Measurements from ENCODE around the gene PPM1A.
A peak's percentile ranks its signal among the peaks of the same experiment; 100 is the strongest.
"Not testable (repeated sequence)": the region's sequence is repeated elsewhere in the genome, so short reads cannot be mapped to it uniquely, and the experiment has no call there.

Gene PPM1A

DNA sequence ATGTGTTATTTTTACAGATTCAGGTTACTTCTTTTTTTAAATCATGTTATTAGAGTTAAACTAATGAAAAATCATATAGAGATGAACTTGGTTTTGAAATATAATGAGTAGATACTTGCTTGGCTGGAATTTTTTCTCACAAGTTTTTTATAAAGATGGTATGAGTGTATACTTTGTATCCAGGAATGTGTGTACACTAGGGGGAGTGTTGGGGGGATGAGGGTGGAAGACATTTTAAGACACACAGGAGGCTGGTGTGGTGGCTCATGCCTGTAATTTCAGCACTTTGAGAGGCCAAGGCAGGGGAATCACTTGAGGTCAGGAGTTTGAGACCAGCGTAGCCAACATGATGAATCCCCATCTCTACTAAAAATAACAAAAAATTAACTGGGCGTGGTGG is 23.2 kb downstream of the PPM1A start:
- no peak for DNase-seq

DNA sequence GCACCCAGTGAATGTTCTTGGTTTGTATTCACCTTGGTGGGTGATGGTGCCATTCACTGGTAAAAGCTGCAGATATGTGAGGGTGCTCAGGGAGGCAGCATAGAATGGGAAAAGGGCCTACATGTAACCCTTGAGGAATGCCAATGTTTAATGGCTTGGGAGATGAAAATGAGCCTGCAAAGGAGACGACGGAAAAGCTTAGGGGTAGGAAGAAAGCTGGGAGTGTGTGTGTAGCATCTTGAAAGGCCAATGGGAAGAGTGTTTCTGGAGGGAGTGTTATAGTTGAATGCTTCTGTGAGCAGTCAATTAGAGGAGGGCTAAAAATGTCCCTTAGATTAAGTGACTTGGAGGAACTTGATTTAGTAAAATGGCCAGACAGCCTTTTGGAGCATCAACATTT is 24.9 kb downstream of the PPM1A start:
- no peak for DNase-seq

DNA sequence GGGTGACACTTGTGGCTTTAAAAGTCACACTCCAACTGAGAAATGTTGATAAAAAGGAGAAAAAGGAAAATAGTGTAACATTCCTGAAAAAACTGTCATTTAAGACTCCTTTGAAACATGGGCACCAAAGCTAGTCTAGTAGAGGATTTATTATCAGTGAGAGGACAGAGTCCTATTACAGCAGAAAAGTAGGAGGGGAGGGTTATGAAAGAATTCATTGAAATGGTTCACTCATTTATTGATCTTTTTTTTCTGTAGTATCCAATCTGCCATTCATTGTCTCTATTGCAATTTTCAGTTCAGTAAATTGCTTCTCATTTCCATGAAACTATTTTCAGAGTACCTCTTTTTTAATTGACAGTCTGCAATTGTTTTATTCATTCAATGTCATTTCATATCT is 25.4 kb downstream of the PPM1A start:
- DNase-seq, result no peak

DNA sequence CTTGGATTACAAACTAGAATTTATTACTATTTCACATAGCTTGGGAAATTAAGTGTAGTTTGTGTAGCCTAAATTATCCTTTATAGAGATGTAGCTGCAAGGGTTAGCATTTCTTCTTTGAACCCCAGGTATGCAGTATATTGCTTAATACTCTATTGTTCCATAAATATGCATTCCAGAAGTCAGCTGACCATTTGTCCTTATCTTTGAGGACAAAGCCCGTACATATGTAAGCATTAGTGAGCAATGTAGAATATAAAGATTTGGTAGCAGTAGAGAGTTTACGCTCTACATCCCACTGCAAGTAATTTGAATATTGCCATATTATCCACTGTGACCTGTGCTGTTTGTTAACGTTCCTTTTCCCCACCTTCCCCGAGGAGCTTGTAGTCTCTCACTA is 26.9 kb downstream of the PPM1A start:
- DNase-seq, result no peak

DNA sequence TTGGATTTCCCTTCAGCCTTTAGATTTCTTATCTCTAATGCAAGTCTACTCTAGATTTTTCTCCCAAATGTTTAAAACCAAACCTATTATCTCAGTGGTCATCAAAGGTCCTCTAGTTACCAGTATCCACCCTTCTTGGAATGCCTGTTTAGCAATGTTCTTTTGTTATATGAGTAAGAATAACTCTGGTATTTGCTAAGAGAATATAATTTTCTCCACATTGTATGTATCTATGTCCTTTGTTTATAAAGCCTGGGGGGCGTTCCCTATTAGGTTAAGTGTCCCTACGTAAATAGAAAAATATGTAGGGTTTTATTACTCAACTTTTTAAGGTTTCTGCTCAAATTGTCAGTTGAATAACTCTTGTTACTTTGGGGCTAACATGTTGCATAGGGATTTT is 27.3 kb downstream of the PPM1A start:
- no peak for DNase-seq

DNA sequence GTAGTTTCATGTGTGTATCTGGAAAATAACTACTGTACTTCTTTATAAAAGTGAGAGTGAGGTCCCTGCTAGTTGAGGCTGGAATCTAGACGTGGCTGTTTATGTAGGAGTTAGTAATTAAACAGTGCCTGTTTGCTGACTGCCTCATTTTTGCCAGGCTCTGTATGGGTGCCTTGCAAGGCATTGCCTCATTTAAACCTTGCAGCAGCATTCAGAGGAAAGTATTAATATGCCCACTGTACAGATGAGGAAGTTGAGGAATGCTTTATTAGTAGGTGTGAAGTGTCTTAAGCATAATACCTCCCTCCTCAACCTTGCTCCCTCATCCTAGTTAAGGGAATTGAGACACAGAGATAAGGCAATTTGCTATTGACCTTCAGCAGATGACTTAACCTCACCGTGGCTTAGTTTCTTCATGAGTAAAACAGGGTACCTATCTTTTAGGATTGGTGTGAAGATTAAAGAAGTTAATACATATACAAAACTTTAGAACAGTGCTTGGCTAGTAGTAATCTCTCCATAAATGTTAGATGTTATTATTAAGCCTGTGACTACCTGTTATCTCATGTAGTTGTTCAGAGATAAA is 28.7 kb downstream of the PPM1A start:
- DNase-seq, result no peak

DNA sequence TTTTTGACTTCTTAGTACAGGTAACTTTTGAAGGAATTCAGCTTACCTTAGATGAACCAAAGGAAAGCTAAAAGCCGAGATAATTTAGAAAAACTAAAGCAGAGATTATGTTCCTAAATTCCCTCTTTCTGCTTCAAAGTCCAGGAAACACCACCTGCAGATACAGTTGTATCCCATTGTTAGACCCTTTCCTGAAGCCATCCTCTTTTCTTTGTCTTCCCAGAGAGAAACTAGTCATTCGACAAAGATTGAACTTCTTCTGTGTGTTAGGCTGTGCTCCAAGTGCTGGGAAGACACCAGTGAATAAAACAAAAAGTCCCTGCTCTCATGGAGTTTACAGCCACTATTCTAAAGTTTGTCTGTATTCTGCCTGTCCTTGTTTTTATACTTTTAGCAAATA is 29.3 kb downstream of the PPM1A start:
- no peak for DNase-seq

DNA sequence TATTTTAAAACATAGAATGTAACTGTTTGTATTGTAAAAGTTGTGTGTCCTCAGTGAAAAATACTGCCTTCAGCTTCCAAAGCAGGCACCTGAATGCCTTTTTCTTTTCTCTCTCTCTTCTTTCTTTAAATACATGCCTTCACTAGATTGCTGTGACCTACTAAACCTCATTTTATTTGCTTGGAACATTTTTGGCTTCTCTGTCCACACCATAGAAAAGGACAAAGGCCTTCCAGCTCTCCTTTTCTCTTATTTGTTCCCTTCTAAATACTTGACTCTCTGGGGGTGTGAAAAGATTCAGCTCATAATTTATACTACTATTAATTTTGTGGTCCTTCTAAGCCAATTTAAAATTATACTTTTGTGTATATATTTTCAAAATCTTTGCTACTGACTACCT is 38.4 kb downstream of the PPM1A start:
- no peak for DNase-seq

DNA sequence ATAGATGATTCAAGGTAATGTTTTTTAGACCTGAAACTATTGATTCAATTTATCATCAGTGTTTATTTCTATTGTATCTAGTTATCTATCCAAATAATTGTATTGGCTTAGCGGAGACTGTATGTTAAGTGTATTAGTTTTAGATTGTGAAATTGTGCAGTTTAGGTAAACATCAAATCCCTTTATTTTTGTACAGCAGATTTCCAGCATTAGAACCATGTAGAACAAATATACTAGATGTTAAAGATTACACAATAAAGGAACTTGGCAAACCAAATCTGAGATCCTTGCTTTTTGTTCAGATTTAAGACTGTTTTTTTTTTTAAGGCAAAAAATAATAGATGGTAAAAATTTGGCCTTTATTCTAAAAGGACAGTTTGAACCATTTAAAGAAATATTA is 39.3 kb downstream of the PPM1A start:
- DNase-seq, result no peak

DNA sequence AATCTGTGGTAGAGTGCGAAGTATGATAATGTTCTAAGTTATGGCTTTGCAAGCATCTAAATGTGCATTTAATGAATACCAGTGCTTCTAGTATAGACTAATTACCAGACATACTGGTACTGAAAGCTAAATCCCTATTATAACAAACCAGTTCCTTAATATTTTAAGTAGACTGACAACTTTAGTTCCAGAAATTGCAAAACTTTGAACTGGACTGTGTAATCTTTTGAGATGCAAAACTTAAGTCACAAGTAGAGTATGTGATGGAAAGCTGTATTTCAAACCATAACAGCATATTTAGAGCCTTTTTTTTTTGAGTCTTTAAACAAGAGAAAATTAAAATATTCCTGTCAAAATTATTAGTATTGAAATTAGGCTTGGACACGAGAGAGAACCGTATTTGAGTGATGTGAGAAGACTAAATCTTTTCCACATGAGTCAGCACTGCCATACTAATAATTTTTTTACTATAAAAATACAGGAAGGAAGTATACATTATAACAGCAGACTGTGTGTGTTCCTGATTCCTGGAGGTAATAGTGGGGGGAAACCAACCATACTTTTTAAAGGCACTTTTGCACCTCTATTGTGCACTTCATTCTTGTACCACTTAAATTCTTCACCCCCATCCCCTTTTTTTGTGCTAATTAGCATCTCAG is 45.5 kb downstream of the PPM1A start:
- no peak for DNase-seq

DNA sequence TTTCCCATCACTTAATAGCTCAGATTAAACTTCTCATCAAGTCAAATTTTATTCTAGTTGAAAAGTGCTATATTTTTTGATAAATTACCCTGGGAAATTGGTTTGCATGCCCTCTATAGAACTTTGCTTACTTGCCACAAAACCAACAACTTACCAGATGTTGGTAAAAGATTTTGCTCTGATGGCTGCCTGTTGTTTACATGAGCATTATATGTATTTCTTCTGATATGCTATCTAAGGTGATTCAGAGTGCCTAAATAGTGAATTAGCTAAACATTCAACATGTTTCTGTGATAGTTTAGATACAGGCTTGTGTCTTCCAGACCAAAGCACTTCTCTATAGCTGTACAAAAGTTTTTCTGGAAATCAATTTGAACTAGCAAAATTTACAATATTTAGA is 51.0 kb downstream of the PPM1A start:
- no peak for DNase-seq

DNA sequence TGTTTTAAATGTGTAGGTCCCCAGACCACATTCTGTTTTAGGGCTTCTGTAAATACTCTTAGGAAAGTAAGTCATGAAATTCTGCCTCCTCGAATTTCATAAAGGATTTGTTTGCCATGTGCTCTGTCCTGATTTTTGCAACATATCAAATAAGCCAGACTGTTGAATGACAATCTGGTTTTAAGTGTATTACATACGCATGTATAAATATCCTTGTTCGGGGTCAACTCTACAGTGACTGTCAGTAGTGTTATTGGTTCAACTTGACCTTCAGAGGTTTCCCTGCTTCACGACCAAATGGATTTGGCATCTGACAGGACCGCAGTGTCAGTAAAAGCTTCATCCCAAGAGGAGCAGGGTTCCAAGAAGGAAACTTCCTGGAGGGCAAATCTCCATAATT is 52.7 kb downstream of the PPM1A start:
- DNase-seq, result no peak

DNA sequence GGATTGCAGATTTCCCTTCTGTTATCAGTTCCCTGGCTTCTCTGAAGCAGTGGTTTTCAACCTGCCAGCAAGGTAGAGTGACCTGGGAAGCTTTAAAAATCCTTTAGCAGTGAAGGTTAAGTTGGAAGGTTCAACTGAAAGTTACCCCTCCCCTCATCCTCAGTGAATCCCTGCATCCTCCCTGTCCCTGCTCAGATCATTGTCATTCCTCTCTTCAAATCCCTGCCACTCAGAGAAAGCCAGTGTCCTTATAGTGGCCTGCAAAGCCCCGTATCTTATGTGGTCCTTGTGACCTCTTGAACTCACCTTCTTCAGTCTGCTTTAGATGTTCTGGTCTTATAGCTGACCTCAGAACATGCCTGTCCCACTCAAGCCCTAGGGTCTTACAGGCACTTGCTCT is 53.6 kb downstream of the PPM1A start:
- no peak for DNase-seq

DNA sequence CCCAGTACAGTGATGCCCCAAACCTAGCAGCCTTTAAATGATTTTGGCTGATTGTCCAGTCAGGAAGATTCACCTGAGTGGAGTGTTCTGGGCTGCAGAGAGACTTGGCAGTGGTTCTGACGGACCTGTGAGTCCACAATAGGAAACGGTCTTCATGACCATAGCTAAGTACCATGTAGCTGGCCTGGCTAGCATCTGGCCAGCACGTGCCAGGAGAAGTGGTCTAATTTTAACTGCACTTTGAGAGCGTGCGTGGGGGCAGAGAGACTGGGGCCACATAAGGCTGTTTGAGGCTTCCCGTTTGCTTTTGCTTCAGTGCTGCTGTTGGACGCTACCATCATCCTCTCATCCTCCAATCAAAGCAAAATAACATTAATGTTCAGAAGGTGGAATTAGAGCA is 54.7 kb downstream of the PPM1A start:
- no peak for DNase-seq

DNA sequence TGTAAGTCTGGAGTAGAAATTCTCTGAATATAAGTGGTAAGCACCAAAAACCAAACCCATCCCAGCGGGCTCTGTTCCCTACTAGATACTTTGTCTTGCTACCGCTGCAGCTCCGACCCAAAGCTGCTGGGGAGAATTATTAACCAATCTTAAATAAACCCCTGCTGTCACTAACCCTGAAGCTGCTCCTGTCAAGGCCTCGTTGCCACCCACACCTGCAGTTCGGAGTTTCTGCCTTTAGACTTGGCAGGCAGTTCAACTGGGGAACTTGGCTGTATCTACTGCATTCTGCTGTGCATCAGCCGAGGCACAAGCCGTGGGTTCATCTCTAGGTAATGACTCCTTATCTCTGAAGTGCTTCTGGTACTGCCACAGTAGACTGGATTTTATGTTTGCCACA is 55.5 kb downstream of the PPM1A start:
- no peak for DNase-seq

DNA sequence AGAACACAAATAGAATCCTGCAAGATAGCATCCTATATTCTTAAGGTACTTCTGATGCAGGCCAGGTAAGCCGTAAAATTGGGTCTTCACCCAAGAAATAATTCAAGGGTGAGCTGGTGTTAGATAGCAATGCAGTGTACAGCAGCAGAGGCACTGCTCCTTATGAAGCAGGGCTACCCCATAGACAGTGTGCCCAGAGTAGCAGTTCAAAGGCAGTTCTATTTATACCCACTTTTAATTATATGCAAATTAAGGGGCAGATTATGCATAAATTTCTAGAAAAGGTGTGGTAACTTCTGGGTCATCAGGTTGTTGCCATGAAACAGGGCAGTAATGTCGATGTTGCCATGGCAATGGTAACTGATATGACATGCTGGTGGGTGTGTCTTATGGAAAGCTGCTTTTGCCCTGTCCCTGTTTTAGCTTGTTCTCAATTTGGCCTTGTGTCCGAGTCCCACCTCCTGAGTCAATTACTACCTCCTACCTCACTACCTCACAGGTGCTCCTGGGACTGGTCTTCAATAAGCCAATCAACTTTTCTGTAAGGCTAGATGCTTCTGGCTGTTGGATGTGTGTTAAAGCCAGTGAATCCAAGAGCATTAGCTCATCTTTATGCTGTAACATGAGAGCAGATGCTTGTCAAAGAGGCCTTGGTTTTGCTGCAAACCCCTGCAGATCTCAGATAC is 61.0 kb downstream of the PPM1A start:
- no peak for DNase-seq

DNA sequence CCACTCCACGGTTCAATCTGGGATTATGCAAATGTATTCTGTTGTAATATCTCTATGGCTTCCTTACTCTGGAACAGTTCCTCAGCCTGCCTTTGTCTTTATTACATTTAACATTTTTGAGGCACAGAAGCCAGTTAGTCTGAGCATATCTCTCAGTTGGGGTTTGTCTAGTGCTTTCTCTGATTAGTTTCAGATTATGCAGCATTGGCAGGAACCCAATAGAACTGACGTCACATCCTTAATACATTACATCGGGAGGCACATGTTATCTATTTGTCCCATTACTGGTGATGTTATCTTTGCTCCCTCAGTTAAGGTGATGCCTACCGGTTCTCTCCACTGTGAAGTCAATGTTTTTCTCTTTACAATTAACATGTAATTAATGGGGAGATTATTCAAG is 62.4 kb downstream of the PPM1A start:
- peak; percentile 73 for DNase-seq

DNA sequence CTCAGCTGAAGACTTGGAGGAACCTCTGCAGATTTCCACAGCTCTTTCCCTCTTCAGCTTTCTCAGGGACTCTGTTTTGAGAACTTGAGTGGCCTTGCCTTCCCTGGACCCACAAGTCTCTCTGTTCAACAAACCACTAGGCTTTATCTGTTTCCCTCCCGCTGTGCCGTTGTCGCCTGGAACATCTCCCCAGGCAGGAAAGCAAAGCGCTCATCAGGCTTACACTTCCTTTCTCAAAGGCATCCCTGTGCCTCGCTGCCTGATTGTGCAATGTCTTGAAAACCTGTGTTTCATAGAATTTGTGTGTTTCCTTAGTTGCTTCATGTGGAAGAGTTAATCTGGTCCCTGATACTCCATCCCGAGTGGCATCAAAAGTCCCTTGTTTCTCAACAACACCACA is 64.1 kb downstream of the PPM1A start:
- no peak for DNase-seq

DNA sequence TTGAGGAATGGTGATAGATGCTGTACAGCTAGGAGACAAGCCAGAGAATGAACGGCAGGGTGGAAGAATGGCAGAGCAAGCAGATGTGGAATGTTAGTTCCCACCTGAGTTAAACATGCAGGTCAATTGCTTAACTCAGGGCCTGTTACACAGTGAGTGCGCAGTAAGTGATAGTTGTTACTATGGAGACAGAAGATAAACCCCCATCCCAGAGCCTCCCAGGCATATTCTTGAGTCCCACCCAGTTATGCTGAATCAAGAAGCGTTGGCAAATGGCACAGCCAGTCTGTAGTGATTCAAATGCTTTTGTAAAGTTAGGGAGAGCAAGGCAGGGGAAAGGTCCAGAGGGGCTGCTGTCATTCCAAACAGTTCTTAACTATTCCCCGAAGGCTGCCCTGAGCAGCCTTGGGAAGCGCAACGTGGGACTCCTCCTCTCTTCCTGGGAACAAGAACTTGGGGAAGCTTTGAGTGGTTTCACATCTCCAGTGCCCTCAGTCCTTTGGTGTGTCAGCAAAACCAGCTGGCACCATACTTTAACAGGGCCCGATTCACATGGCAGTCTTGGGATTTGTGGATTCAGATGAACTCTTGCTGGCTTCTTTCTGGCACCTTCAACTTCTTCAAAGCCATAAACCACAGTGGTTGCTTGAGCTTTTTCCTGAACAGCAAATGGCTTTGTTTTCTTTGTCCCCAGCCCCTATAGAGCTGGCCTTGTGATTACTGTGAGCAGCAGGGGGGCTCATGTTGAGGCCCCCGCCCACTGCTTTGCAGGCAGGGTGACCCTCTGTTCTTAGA is 66.4 kb downstream of the PPM1A start:
- DNase-seq, result no peak

DNA sequence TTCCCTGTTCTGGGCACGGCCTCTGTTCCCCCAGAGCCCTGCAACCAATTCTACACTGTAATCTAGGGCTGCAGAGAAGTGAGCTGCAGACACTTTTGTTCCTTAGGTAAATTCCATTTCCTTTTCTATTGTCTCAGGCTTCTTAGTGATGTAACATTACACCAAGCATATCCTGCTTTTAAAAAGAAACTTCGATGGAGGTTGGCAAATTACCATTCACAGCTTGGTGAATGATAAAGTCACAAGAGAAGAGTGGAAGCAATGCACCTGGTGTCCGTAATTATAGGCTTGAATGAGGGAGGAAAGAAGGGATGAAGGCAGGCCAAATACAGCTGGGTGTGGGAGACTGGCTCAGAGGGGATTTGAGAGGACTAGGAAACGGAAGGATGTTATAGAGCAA is 68.6 kb downstream of the PPM1A start:
- DNase-seq, result no peak

DNA sequence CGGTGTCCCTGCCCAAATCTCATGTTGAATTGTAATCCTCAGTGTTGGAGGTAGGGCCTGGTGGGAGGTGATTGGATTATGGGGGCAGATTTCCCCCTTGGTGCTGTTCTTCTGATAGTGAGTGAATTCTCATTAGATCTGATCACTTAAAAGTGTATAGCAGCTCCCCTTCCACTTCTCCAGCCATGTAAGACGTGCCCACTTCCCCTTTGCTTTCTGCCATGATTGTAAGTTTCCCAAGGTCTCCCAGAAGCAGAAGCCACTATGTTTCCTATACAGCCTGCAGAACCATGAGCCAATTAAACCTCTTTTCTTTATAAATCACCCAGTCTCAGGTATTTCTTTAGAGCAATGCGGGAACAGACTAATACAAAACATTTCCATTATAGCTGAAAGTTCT is 71.8 kb downstream of the PPM1A start:
- not testable (repeated sequence) for DNase-seq

DNA sequence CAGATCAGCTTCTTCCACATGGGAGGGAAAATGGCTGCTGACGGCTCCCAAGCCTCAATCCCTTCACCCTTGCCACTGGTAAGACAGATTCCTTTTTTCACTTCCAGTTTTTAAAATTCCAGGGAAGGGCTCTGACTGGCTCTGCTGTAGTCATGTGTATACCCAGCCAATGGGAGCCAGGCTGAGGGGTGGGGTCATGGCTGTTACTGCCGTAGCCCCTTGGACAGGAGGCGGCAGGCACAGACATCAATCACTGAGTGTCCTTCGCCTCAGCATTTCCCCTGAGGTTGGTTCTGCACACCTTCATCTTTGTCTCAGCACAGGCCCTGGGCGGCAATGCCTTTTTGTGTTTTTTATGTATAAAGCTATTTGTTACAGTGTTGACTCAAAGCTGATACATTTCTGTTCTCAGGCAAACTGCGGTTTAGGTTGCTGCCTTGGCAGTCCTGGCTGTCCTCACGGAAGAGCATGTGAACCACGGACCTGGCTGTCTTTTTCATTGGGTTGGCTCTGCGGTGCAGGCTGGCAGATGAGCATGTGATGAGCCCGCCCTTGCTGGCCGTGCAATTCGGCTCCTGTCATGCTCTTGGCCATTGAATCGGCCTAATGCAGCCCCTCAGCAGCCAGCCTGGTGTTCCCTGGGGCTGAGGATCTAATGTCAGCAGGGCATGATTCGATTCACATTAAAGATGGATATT is 74.3 kb downstream of the PPM1A start:
- no peak for DNase-seq

DNA sequence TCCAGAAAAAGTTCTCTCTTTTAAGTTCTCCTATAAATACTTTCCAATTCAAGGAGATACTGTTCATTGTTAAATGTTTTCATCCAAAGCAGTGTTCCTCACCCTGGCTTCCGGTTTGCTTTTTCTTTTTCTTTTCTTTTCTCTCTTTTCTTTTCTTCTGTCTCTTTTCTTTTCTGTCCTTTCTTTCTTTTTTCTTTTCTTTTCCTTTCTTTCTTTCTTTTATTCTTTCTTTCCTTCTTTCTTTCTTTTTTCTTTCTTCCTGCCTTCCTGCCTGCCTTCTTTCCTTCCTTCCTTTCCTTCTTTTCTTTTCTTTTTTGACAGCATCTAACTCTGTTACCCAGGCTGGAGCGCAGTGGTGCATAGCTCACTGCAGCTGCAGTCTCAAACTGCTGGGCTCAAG is 75.8 kb downstream of the PPM1A start:
- DNase-seq, result no peak
